Fibroblast of lung (primary cell): ENCODE measurements around the gene ABLIM2. TPM values are rescaled to one million over a fixed set of nuclear protein-coding genes. Genes with fewer than 3 reads are reported as not detected.
A peak's percentile ranks its signal among the peaks of the same experiment; 100 is the strongest.

Source experiments
- DNase-seq, 2 donors: peaks; one replicate each; pipeline versions ENCODE4 v3.0.0 to v3.0.0-alpha.2; 2010; ENCODE audit warnings: low read depth in 2 of 2
- H2AFZ ChIP-seq: 2 replicates; pipeline ENCODE4 v1.5.1; 2012; ENCODE audit warnings: low read length, control low read depth, inconsistent platforms
- H3K27ac ChIP-seq: 2 replicates; pipeline ENCODE4 v1.5.1; 2011; ENCODE audit warnings: low read length, control low read depth; ENCODE audit not compliant: insufficient read depth
- H3K27me3 ChIP-seq: 2 replicates; pipeline ENCODE4 v1.5.1; 2011; ENCODE audit warnings: mild to moderate bottlenecking, low read length; ENCODE audit not compliant: control insufficient read depth, insufficient read depth
- H3K36me3 ChIP-seq: 2 replicates; pipeline ENCODE4 v1.5.1; 2011; ENCODE audit warnings: low read length; ENCODE audit not compliant: control insufficient read depth, insufficient read depth
- H3K4me1 ChIP-seq: 2 replicates; pipeline ENCODE4 v1.5.1; 2011; ENCODE audit warnings: low read length; ENCODE audit not compliant: control insufficient read depth, insufficient read depth; ENCODE audit errors: extremely low read depth
- H3K4me2 ChIP-seq: 2 replicates; pipeline ENCODE4 v1.5.1; 2011; ENCODE audit warnings: low read length, control low read depth; ENCODE audit not compliant: insufficient read depth; ENCODE audit errors: extremely low read depth
- H3K4me3 ChIP-seq, 4 experiments: fragments of 200-600 bp in 1 of 4; sonication (generic) in 1 of 4; replicated peaks in 1 of 4; 2 replicates each; pipeline ENCODE4 v1.5.1; 2011 to 2016; ENCODE audit warnings: low read length in 4 of 4, low read depth in 3 of 4, mild to moderate bottlenecking in 3 of 4, control low read depth in 2 of 4, inconsistent platforms in 1 of 4, mixed read lengths in 1 of 4; ENCODE audit not compliant: insufficient read depth in 1 of 4; ENCODE audit errors: control extremely low read depth in 1 of 4
- H3K79me2 ChIP-seq: 2 replicates; pipeline ENCODE4 v1.5.1; 2012; ENCODE audit warnings: mild to moderate bottlenecking, low read length, inconsistent platforms; ENCODE audit not compliant: control insufficient read depth, insufficient read depth
- H3K9ac ChIP-seq: 2 replicates; pipeline ENCODE4 v1.5.1; 2011; ENCODE audit warnings: mild to moderate bottlenecking, low read length, control low read depth; ENCODE audit not compliant: insufficient read depth
- H3K9me3 ChIP-seq: 2 replicates; pipeline ENCODE4 v1.5.1; 2012; ENCODE audit warnings: low read depth, low read length; ENCODE audit not compliant: control insufficient read depth, insufficient read depth
- H4K20me1 ChIP-seq: 2 replicates; pipeline ENCODE4 v1.5.1; 2011; ENCODE audit warnings: low read length; ENCODE audit not compliant: control insufficient read depth, insufficient read depth; ENCODE audit errors: extremely low read depth
- CTCF ChIP-seq, 2 donors: IDR thresholded peaks in 1 of 2; conservative IDR thresholded peaks in 1 of 2; 1 replicate in 1 of 2; 2 replicates in 1 of 2; pipeline ENCODE4 v1.5.1; 2011 to 2012; ENCODE audit warnings: low read length in 2 of 2, control low read depth in 1 of 2, inconsistent platforms in 1 of 2, low read depth in 1 of 2, mild to moderate bottlenecking in 1 of 2
- EZH2 ChIP-seq: IDR thresholded peaks from 2 replicates; pipeline ENCODE4 v1.5.1; 2012; ENCODE audit warnings: low read length, control low read depth, mild to moderate bottlenecking; ENCODE audit errors: missing control alignments
- polyA plus RNA-seq, 2 donors: library from polyadenylated mRNA; depleted of rRNA in 1 of 2; stranded (reverse) in 1 of 2; unstranded in 1 of 2; fragments of >200 nt; gene quantifications; 2 replicates each; pipeline ENCODE4 v1.2.1, GENCODE V29; 2011 to 2012; ENCODE audit warnings: missing spikeins in 1 of 2
- total RNA-seq: library from RNA; depleted of rRNA; stranded (reverse); fragments of >200 nt; gene quantifications from 2 replicates; pipeline ENCODE4 v1.2.1, GENCODE V29; 2014

ABLIM2 gene
- total and polyA plus RNA-seq, 2 donors (not counting 1 experiment from before 2014, with no cell fraction given): 0.66 to 2.6 TPM

- DNase-seq: no peak
- no peak overlapping the region for H3K4me2 ChIP-seq
- H3K36me3 ChIP-seq: no peaks in the 10 kb centered on the region
- no peak overlapping the region for H3K4me3 ChIP-seq
- H4K20me1 ChIP-seq: no peaks in the 10 kb centered on the region
- TF ChIP-seq EZH2: no peak
- TF ChIP-seq CTCF (conservative IDR thresholded peaks at IDR 0.05 in 1 of 2, IDR thresholded peaks at IDR 0.05 in 1 of 2; ENCODE audit: low read depth in 1 of 2, low read length in 2 of 2): no peak
- H3K27me3 ChIP-seq: no peaks in the 10 kb centered on the region
- no peak overlapping the region for H3K9ac ChIP-seq
- H2AFZ ChIP-seq: no peak overlapping the region
- no peaks in the 10 kb centered on the region for H3K79me2 ChIP-seq
- peaks cover 5% of the 10 kb centered on the region for H3K4me1 ChIP-seq
- no peak overlapping the region for H3K27ac ChIP-seq
- no peaks in the 10 kb centered on the region for H3K9me3 ChIP-seq
Measured at GRCh38 chr4:8177552-8177951, 18.9 kb upstream of the ABLIM2 start.

GRCh38 chr4:8176547-8177399 is 18.2 kb upstream of the ABLIM2 start:
- no peaks in the 10 kb centered on the region for H4K20me1 ChIP-seq
- H3K4me3 ChIP-seq: no peak overlapping the region
- H3K27me3 ChIP-seq: peaks cover under 1% of the 10 kb centered on the region
- peak; percentile 38 to 63 for DNase-seq
- no peak overlapping the region for H2AFZ ChIP-seq
- H3K9me3 ChIP-seq: no peaks in the 10 kb centered on the region
- H3K9ac ChIP-seq: no peak overlapping the region
- TF ChIP-seq EZH2 (no peak), CTCF (conservative IDR thresholded peaks at IDR 0.05 in 1 of 2, IDR thresholded peaks at IDR 0.05 in 1 of 2; ENCODE audit: low read depth in 1 of 2, low read length in 2 of 2) (peak; percentile 77 to 93)
- H3K36me3 ChIP-seq: no peaks in the 10 kb centered on the region
- no peaks in the 10 kb centered on the region for H3K4me1 ChIP-seq
- no peak overlapping the region for H3K27ac ChIP-seq
- no peak overlapping the region for H3K4me2 ChIP-seq
- no peaks in the 10 kb centered on the region for H3K79me2 ChIP-seq

GRCh38 chr4:8175686-8176085 is 17.1 kb upstream of the ABLIM2 start:
- Histone ChIP-seq H3K4me2 (no peak overlapping the region), H3K4me1 (no peaks in the 10 kb centered on the region), H3K4me3 (no peak overlapping the region), H3K79me2 (no peaks in the 10 kb centered on the region), H2AFZ (no peak overlapping the region), H3K9me3 (no peaks in the 10 kb centered on the region), H3K27me3 (peaks cover 3% of the 10 kb centered on the region), H3K9ac (no peak overlapping the region), H3K36me3 (no peaks in the 10 kb centered on the region), H3K27ac (no peak overlapping the region), H4K20me1 (no peaks in the 10 kb centered on the region)
- TF ChIP-seq CTCF (conservative IDR thresholded peaks at IDR 0.05 in 1 of 2, IDR thresholded peaks at IDR 0.05 in 1 of 2; ENCODE audit: low read depth in 1 of 2, low read length in 2 of 2) (no peak), EZH2 (no peak)
- no peak for DNase-seq
